ENCODE results near the gene PPL. TPM values are rescaled to one million over a fixed set of nuclear protein-coding genes. Genes with fewer than 3 reads are reported as not detected.
"Not testable (repeated sequence)": the region's sequence is repeated elsewhere in the genome, so short reads cannot be mapped to it uniquely, and the experiment has no call there.

The PPL gene
- polyA plus RNA-seq, 3 donors: 27.0 to 31.7 (median 29.7) TPM

DNA sequence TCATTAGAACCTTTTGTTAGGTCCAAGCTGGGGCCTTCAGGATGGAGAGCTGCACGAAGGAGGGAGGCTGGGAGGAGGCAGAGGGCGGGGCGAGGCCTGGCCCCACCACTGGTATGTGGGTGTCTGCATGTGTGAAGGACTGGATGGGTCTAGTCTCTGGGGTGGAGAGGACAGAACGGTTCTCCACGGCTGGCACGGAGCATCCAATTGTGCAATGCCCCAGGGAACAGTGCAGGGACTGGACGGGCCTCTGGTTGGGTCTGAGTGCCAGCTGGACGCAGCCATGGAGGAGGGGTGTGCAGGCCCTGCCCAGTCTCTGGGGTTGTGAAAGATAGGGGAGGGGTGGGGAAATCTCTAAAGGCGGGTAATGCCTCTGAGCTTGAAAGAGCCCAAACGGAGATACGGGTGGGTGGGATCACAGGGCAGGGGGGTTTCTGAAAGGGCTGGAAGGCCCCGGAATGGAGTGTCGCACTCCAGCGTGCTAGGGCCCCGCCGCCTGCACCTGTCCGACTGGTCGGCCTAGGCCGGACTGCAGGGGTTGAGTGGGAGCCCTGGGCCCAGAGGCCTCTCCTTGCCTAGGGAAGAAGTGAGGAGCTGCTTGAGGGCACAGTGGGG lies 1.6 kb downstream of the PPL start:
- DNase-seq (ENCODE audit: low read depth in 3 of 3, low spot score in 2 of 3): no peak

DNA sequence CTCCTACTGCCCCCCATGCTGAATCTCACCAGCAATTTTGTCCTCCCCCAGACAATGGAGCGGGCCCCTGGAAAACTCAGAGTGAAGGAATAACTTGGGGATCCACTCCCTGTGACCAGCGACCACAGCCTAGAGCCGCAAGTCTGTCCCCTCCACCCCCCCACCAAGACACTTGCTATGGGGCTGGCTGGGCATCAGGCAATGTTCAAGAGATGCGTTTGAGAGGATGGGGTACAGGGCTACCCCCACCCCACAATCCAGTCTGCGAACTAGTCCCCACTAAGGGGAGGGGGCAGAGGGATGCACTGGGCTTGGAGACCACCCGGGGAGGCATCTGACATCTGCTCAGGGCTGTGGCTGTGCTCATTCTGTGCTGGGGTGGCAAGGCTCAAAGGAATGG lies 2.4 kb downstream of the PPL start:
- no peak for DNase-seq (ENCODE audit: low read depth in 3 of 3, low spot score in 2 of 3)

DNA sequence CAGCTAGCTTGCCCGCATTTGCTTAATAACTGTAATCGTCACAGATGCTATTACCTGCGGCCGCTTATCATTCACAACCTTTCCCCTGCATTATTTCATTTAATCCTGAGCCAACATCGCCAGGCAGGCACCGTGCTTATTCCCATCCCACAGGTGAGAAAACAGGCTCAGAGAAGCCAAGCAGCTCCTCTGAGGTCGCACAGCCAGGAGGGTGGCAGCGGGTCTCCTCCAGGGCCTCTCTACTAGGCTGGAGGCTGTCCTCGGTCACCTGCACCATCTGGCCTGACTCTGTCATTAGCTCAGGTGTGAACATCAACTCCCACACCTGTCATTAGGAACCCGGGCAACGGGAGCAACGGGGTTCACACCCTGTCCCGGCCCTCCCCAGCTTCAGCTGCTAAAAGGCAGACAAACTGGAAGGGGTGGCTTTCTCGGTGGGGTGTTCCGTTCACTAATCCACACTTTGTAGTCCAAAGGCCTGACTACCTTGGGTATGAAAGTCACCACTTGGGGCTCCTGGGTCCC lies 3.0 kb downstream of the PPL start:
- DNase-seq (ENCODE audit: low read depth in 3 of 3, low spot score in 2 of 3): no peak

DNA sequence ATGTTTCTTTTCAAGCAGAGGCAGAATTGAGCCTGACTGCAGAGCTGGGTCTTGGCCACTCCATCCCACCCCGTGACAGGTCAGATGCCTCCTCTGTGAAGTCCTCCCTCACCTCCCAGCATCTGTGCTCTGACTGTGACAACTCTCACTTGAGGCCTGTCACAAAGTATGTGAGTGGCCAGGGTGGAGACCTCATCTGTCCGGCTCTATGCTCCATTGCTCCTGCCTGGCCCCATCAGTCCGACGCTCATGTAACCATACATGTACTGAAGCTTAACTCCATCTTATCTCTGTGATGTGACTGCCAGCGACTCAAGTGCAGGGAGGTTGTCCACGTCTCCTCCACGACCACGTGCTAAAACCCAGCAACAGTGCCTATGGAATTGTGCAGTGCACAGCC lies 3.5 kb downstream of the PPL start:
- no peak for DNase-seq (ENCODE audit: low read depth in 3 of 3, low spot score in 2 of 3)

DNA sequence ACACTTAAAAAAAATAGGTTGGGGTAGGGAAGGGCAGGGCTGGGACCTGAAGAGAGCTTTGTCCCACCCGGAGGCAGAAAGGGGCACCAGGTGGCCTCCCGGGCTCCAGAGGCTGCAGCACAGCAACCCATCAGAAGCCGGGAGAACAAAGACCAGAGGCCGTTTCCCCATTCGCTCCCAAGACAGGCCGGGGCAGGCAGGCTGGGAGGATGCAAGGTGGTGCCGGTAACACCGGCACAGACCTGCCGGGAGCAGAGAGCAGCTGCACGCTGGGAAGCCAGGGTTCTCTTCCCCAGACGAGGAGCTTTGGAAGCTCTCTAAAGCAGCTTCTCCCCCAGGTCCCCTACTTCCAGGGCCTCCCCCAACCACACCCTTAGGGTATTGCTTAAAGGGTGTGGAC lies 5.6 kb downstream of the PPL start:
- DNase-seq (ENCODE audit: low read depth in 3 of 3, low spot score in 2 of 3): no peak

DNA sequence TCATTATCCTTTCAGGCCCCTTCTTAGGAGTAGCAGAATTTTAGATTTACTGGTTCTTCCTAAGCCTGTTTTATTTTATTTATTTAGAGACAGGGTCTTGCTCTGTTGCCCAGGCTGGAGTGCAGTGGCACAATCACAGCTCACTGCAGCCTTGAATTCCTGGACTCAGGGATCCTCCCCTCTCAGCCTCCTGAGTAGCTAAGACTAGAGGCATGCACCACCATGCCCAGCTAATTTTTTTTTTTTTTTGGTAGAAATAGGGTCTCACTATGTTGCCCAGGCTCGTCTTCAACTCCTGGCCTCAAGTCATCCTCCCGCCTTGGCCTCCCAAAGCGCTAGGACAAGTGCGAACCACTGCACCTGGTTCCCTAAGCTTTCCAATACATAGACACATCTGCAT lies 7.3 kb downstream of the PPL start:
- not testable (repeated sequence) for DNase-seq (ENCODE audit: low read depth in 3 of 3, low spot score in 2 of 3)

DNA sequence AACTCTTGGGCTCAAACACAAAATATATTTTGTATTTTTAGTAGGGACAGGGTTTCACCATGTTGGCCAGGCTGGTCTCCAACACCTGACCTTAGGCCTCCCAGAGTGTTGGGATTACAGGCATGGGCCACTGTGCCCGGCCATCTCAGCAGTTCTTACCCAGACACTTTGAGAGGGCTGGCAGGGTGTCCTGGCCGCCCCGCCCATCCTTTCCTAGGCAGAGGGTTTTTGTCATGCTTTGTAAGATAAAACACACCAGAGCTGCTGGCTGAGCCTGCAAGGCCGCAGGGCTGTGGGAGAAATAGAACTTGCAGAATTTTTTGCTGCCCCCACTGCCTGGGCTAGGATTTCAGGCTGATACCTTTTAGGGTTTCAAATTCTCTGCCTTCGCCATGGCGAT lies 8.7 kb downstream of the PPL start:
- no peak for DNase-seq (ENCODE audit: low read depth in 3 of 3, low spot score in 2 of 3)

DNA sequence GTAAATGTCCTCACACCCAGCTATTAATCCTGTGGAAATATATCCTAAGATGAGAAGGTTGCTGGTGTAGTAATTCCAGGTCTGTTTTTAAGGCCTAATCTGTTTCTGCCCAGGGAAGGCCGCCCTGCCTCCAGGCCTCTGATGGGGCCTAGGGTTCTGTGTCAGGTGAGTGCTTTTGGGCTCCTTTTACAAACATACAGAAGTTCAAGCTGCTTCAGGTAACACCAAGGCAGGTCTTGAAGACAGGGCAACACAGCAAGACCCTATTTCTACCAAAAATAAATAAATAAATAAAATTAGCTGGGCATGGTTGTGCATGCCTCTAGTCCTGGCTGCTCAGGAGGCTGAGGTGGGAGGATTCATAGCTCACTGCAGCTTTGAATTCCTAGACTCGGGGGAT lies 9.3 kb downstream of the PPL start:
- no peak for DNase-seq (ENCODE audit: low read depth in 3 of 3, low spot score in 2 of 3)

DNA sequence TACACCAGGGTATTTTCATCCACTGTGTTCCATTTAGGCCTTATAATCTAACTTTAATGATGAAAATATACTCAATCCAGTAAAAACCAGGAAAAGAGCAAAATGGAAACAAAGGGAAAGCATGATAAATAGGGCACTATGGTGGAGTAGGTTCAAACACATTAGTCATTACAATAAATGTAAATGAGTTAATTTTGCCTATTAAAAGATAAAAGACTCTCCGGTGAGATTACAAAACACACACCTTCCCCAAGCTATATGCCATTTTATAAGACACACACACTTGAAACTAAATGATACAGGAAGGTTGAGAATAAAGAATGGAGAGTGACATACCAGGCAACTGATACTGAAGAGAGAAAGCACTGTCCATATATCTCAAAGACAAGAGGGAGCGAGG lies 10.0 kb downstream of the PPL start:
- DNase-seq (ENCODE audit: low read depth in 3 of 3, low spot score in 2 of 3): no peak

DNA sequence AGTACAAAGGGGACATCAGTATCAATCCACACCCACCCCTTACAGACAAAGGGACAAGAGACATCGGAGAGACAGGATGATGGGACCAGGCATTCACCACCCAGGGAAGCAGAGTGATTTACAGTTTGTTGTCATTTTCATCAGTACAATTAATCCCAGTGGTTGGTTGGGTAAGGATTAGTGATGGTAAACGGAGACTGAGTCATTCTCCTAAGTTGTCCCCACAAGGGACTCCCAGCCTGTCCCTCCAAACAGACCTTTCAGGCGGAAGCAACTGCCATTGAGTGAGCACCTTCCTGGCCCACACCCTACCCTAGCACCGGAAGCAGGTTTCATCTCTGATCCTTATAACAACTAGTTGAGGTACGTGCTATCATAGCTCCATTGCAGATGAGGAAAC lies 11.2 kb downstream of the PPL start:
- no peak for DNase-seq (ENCODE audit: low read depth in 3 of 3, low spot score in 2 of 3)

DNA sequence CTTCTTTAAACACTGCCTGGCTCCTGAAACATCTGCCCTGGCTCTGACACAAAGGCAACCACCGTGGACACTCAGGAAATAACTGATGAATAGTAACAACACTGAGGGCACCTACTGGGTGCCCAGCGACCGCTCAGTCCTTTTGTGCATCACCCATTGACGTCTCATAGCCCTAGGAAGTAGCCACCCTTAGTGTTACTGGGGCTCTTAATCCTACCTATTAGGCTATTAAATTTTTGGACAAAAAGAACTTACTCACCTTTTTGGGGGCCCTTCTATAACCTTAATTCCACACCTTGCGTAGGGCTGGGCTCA lies 11.7 kb downstream of the PPL start:
- no peak for DNase-seq (ENCODE audit: low read depth in 3 of 3, low spot score in 2 of 3)

DNA sequence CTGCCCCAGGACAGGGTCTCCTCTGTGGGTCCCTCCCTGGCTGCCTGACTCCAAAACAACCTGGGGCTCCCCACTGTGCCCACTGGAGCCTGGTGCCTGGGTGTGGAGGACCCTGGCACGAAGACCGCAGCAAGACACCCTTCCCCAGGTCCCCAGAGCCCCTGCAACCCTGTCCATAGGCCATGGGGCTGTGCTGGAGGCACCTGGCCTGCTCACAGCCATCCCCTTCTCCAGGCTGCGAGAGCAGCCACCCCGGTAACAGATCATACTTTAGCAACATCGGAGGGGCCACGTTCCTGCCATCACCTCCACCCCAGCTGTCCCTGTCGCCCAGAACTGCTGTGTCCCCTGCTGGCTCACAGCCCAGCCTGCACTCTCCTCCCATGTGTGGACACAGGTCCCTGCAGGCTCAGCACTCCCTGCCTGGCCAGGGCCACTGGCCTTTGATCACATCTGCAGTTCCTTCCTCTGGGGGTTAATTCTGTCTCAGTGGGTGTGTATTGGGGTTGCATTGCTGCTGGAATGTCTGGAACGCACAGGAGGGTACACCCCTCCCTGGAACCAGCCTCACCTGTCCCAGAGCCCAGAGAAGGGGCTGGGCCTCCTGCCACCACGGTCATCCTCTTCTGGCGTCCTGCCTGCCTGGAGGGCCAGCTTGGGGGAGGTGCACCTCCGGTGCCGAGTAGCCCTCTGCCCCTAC lies 12.2 kb downstream of the PPL start:
- no peak for DNase-seq (ENCODE audit: low read depth in 3 of 3, low spot score in 2 of 3)

DNA sequence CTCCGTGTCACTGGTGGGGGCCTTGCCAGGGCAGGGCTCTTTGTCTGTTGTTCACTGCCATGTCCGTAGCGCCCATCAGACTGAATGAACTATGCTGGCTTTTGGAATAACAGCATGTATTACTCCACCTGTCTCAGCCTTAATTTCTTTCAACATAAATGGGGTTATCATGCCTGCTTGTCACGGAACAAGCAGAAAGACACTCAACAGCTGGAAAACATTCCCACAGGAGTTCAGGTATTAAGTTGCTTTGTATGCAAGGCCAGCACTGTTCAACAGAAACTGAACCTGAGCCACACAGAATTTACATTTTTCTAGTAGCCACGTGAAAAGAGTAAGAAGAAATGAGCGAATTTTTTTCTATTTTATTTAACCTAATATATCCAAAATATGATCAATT lies 13.1 kb downstream of the PPL start:
- no peak for DNase-seq (ENCODE audit: low read depth in 3 of 3, low spot score in 2 of 3)

DNA sequence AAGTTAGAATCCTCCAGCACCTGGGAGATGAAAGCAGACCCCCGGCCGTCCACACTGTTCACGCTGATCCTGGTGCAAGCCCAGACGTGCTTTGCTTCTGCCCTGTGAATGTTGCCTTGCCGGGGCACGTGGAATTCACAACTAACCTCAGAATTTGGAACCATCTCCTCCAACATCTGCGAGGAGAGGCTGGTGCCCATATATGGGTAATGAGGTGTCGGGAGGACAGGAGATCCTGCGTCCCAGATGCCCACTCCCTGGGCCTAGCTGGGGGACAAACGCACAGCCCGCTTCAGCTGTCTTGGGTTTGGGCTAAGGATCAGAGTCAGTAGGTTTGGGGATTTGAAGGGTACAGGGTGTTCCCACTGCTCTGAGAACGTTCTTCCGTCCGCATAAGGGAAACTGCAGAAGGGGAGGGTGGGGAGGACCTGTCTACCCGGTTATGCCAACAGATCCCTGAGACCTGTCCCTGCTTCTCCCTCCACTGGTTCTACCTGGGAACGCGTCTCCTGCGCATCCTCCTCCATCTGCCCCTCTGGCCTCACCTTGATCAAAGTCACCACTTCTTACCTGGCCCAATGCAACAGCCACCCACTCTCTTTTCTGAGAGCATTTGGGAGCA lies 14.1 kb downstream of the PPL start:
- no peak for DNase-seq (ENCODE audit: low read depth in 3 of 3, low spot score in 2 of 3)

DNA sequence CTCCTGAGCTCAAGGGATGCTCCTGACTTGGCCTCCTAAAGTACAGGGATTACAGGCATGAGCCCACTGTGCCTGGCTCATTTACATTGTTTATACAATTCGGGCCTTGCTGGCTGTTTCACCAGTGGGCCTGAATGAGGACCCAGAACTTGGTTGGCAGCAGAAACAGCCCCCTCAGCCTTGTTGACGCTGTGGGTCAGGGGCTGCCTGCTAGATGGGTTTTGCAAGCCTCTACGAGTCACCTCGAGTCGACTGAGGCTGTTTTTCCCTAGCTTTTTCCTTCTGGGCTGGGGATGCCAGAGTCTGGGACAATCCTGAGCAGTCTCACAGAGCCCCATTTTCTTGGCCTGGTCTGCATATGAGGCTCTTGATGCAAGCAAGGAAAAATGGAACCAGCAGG lies 16.1 kb downstream of the PPL start:
- no peak for DNase-seq (ENCODE audit: low read depth in 3 of 3, low spot score in 2 of 3)

DNA sequence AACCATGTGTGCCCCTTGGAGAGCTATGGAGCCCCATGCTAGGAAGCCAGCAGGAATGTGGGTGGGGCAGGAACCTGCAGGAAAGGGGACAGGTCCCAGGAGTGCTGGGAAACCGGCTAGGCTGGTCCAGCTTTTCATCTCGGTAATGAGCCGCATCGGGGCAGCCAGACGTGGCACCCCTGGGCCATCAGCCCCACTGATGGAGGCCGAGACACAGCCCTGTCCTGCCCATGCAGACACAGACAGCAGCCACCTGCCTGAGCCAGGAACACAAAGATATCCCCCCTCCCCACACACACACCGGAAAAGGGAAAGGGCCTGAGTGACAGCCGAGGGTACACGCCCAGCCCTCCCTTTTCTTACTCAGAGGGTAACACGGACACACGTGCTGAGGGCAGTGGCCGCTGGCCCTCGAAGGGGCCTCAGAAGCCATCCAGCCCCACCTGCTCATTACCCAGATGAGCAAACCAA lies 18.1 kb downstream of the PPL start:
- no peak for DNase-seq (ENCODE audit: low read depth in 3 of 3, low spot score in 2 of 3)

DNA sequence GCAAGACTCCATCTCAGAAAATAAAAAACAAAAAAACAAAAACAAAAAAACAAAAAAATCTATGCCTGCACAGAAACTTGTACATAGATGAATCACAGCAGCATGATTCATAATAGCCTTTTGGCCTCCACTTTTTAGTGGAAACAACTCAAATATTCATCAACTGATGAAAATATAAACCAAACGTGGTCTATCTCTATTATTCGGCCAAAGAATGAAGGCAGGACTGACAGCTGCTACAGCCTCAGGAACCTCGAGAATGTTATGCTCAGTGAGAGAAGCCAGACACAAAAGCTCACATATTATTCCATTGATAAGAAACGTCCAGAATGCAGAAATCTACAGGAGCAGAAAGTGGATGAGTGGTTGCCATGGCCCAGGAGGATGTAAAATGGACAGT lies 19.8 kb downstream of the PPL start:
- DNase-seq (ENCODE audit: low read depth in 3 of 3, low spot score in 2 of 3): no peak

DNA sequence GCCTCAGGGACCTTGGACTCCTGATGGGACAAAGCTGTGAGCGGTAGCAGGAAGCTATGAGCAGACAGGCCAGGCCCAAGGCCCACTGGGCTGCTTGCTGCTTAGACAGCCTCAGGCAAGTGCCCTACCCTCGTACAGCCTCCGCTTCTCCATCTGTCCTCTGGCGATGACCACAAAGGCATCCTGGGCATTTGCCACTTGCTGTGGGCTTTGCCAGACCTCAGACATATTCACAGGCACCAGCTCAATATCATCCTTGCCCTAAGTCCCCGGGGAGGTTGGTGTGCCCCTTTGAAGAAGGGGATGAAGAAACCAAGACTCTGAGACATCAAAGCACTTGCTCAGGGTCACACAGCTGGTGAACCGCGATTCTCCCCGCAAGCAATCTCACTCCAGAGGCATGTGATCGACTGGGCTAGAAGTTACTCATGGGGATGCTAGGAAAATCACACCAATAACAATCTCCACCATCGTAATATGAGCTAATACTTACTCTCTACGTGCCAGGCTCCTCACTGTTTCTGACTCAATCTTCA lies 21.7 kb downstream of the PPL start:
- DNase-seq (ENCODE audit: low read depth in 3 of 3, low spot score in 2 of 3): no peak

DNA sequence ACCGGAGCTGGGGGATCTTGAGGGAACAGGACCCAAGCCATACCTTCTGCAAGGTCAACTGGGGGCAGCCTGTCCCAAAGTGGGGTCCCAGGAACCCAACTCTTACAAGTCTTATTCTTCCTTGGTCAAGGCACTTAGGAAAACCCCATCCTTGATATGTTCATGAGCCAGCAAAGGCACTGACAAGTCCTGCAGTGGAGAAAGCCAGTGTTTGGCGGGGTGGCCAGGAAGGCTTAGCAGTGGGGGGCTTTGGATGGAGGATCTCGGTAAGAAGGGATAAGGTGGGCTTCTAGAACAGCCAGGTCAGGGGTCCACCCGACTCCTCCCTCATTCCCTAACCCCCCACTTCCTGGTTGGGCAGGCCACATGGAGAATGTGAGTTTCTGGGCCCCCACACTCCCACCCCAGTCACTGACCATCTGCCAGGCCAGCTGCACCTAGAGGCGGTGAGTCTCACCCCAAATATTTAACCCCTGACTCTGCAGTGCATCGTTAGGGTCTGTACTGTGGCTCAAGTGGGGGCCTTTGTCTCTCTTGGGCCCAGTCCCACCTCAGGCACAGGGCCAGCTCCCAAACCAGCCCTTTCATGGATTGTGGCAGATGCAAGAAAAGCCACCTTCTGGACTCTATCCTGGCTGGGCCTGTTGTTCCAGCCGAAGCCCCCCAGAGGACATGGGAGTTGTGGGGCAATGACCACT lies 22.3 kb downstream of the PPL start:
- DNase-seq (ENCODE audit: low read depth in 3 of 3, low spot score in 2 of 3): no peak

DNA sequence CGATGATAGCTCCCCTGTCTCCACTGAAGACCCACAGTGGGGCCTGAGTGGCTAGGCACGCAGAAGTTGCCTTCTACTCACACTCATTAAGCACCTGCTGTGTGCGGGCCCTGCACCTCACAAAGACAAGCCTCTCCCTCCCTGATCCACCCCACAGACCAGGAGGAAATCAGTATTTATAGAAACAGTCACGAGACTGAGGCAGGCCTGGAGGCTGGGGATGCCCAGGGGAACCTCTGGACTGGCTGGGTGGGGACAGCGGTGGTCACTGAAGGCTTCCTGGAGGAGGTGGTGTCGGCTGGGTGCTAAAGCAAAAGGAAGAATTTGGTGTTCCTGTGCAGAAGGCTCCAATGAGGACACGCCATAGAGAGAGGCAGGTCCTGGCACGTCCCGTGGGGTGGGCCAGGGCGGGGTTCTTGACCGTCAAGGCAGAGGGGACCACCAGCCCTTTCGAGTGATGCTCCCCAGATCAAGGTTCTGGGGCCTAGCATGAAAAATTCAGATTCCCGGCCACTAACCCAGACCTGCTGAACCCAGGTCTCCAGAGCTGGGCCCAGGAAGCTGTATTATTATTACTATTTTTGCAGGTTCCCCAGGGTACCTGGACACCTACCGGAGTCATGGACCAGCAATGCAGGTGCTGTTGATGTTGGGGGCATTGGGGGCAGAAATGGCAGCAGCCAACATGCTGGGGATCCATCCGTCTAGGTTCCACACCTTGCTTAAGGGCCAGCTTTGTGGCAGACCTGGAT lies 23.0 kb downstream of the PPL start:
- DNase-seq (ENCODE audit: low read depth in 3 of 3, low spot score in 2 of 3): no peak
